ENCODE data around the gene THAP4. TPM values are rescaled to one million over a fixed set of nuclear protein-coding genes. Genes with fewer than 3 reads are reported as not detected.

Gene THAP4
- total RNA-seq, 1 donor from 2014 or later: 40.9 TPM

DNA sequence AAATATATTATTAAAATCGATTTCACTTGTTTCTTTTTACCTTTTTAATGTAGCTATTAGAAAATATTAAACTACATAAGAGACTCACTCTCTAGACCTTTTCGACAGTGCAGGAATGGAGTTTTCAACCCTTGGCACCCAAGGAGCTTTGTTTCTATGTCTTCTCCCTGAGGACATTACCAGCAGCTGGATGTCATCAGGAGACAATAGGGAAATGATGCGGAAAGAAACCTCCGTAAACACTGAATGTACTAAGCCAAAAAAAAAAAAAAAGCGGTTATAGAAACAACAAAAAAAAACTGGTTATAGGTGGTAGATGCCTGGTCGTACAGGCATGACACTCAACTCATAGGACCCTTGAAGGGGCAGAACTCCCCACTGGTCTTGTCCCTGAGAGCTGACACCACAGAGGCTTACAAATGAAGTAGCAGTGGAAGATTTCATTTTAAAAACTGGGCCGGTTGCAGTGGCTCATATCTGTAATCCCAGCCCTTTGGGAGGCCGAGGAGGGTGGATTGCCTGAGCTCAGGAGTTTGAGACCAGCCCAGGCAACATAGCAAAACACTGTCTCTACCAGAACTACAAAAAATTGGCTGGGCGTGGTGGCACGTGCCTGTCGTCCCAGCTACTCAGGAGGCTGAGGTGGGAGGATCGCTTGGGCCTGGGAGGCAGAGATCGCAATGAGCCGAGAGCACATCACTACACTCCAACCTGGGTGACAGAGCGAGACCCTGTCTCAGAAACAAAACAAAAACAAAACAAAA is 23.8 kb downstream of the THAP4 start:
- TF ChIP-seq, protein P1, sequence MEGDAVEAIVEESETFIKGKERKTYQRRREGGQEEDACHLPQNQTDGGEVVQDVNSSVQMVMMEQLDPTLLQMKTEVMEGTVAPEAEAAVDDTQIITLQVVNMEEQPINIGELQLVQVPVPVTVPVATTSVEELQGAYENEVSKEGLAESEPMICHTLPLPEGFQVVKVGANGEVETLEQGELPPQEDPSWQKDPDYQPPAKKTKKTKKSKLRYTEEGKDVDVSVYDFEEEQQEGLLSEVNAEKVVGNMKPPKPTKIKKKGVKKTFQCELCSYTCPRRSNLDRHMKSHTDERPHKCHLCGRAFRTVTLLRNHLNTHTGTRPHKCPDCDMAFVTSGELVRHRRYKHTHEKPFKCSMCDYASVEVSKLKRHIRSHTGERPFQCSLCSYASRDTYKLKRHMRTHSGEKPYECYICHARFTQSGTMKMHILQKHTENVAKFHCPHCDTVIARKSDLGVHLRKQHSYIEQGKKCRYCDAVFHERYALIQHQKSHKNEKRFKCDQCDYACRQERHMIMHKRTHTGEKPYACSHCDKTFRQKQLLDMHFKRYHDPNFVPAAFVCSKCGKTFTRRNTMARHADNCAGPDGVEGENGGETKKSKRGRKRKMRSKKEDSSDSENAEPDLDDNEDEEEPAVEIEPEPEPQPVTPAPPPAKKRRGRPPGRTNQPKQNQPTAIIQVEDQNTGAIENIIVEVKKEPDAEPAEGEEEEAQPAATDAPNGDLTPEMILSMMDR (IDR thresholded peaks at IDR 0.05): no peak
- no peaks in the 10 kb centered on the region for H3K36me3 Mint-ChIP-seq (ENCODE audit: low read depth)
- no peak for DNase-seq (ENCODE audit: low spot score)
- H3K4me1 Mint-ChIP-seq (ENCODE audit: low read depth): peaks cover 16% of the 10 kb centered on the region
- H3K27me3 Mint-ChIP-seq (ENCODE audit: low read depth): no peaks in the 10 kb centered on the region
- H3K4me3 Mint-ChIP-seq (ENCODE audit: unreplicated experiment): no peak overlapping the region
- H3K9me3 Mint-ChIP-seq (ENCODE audit: low read depth): no peaks in the 10 kb centered on the region
- no peak overlapping the region for H3K27ac Mint-ChIP-seq (ENCODE audit: unreplicated experiment)

DNA sequence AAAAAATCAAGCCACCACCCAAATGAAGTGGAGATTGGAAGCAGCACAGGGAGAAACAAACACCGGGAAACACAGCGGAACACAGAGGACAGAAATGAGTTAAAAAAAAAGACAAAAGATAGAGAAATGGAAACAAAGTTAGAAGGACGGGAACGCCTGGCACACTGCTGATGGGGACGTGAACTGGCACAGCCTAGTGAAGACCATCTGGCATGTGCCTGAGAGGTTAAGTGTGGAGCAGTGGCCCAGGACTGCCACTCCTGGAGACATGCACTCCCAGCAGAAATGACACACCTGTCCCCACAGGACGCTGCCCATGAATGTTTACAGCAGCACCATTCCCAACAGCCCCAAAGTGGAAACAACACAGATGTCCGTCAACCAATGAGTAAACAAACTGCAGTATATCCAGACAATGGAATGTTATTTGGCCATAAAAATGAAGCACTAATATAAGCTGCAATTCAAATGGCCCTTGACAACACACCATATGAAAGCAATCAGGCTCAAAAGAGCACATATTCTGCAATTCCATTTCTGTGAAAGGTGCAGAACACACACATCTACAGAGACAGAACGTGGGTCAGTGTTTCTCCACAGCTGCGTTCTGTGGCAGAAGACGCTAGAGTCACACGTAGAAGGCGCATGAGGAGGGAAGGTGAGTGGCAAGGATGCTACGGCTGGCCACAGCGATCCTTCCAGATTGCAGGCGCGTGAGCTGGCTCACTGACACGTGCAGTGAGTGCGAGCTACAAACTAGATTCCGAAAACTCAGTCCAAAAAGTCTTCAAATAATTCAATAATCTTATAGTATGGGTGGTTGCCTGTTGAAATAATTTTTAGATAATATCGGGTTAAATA is 24.6 kb downstream of the THAP4 start:
- Mint-ChIP-seq H3K36me3 (ENCODE audit: low read depth) (no peaks in the 10 kb centered on the region), H3K4me1 (ENCODE audit: low read depth) (peaks cover 9% of the 10 kb centered on the region), H3K4me3 (ENCODE audit: unreplicated experiment) (no peak overlapping the region), H3K27me3 (ENCODE audit: low read depth) (no peaks in the 10 kb centered on the region), H3K9me3 (ENCODE audit: low read depth) (no peaks in the 10 kb centered on the region), H3K27ac (ENCODE audit: unreplicated experiment) (peak overlapping the region; percentile 4)
- TF ChIP-seq, protein P1 (IDR thresholded peaks at IDR 0.05): no peak
- no peak for DNase-seq (ENCODE audit: low spot score)

DNA sequence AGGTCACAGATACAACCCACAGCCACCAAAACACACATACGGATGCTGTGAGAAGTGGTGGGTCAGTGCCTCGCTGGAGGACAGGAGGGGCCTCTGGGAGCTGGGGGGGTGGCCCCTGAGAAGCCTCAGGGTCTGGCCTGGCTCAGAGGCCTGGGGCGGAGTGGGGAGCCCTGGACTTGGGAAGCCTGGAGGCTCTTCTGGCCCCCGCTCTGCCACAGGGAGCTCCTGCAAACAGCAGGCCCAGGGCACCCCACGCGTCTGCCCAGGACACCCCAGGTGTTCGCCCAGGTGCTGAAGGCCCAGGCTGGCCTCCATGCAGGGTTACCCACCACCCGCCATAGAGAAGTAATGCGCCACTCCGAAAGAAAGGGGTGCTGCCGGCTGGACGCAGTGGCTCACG is 25.9 kb downstream of the THAP4 start:
- no peak for DNase-seq (ENCODE audit: low spot score)
- H3K9me3 Mint-ChIP-seq (ENCODE audit: low read depth): no peaks in the 10 kb centered on the region

DNA sequence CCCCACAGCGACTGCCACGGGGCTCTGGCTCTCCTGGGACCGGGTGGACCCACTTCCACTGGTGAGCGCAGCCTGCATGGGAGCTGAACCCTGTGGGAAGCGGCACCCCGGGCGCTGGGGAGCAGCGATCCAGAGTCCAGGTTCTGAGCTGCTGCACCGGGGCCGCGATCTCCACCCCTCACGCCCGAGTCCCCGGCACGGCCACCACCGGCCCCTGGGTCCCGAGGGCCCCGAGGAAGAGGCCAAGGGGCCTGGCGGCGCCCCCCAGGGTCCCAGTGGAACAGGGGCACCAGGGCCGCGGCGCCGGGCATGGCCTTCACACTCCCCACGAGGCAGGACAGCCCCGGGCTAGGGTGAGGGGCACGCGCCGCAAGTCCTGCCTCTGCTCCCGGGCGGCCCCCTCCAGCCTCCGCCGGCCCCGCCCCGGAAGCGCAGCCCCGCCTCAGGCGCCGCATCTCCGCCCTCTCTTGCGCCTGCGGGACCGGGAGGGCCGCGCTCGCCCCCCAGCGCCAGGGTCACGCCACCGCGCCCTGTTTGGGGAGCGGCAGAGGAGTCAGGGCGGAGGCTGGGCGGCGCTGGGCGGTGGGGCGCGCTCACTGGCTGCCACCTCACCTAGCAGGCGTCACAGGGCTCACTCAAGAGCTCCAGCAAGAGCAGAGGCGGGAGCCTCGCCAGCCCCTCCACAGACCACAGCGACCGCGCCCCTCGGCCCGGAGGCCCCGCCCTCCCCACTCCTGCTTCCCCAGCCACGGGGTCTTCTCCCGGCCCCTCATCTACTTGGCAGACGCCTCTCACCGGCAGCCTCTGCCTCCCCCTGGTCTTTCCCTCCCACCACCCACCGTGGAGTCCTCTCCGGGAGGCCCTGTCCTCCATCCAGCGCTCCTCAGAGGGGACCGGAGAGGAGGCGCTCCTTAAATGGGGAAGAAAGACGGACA is 26.8 kb downstream of the THAP4 start:
- Mint-ChIP-seq H3K4me1 (ENCODE audit: low read depth) (peaks cover 8% of the 10 kb centered on the region), H3K27me3 (ENCODE audit: low read depth) (no peaks in the 10 kb centered on the region), H3K9me3 (ENCODE audit: low read depth) (no peaks in the 10 kb centered on the region), H3K27ac (ENCODE audit: unreplicated experiment) (peak overlapping the region; percentile 71), H3K36me3 (ENCODE audit: low read depth) (peaks cover under 1% of the 10 kb centered on the region), H3K4me3 (ENCODE audit: unreplicated experiment) (peak overlapping the region; percentile 61)
- TF ChIP-seq, protein P1 (IDR thresholded peaks at IDR 0.05): peak; percentile 79
- DNase-seq (ENCODE audit: low spot score): no peak

More for the DNA sequence above, 25.9 kb downstream of the THAP4 start:
- peak overlapping the region; percentile 71 for H3K27ac Mint-ChIP-seq (ENCODE audit: unreplicated experiment)
- peak overlapping the region; percentile 61 for H3K4me3 Mint-ChIP-seq (ENCODE audit: unreplicated experiment)
- H3K27me3 Mint-ChIP-seq (ENCODE audit: low read depth): no peaks in the 10 kb centered on the region
- TF ChIP-seq, protein P1 (IDR thresholded peaks at IDR 0.05): no peak
- H3K4me1 Mint-ChIP-seq (ENCODE audit: low read depth): peaks cover 8% of the 10 kb centered on the region
- no peaks in the 10 kb centered on the region for H3K36me3 Mint-ChIP-seq (ENCODE audit: low read depth)
